Effector CD4-positive, alpha-beta T cell (primary cell): ENCODE results near the gene USP47.

Experiments
- DNase-seq: peaks from one replicate; pipeline ENCODE4 v3.0.0-alpha.2; 2020
- total RNA-seq: gene quantifications from one replicate; lab custom pipeline; 2026; lab: John Stamatoyannopoulos, UW

Gene USP47, protein sequence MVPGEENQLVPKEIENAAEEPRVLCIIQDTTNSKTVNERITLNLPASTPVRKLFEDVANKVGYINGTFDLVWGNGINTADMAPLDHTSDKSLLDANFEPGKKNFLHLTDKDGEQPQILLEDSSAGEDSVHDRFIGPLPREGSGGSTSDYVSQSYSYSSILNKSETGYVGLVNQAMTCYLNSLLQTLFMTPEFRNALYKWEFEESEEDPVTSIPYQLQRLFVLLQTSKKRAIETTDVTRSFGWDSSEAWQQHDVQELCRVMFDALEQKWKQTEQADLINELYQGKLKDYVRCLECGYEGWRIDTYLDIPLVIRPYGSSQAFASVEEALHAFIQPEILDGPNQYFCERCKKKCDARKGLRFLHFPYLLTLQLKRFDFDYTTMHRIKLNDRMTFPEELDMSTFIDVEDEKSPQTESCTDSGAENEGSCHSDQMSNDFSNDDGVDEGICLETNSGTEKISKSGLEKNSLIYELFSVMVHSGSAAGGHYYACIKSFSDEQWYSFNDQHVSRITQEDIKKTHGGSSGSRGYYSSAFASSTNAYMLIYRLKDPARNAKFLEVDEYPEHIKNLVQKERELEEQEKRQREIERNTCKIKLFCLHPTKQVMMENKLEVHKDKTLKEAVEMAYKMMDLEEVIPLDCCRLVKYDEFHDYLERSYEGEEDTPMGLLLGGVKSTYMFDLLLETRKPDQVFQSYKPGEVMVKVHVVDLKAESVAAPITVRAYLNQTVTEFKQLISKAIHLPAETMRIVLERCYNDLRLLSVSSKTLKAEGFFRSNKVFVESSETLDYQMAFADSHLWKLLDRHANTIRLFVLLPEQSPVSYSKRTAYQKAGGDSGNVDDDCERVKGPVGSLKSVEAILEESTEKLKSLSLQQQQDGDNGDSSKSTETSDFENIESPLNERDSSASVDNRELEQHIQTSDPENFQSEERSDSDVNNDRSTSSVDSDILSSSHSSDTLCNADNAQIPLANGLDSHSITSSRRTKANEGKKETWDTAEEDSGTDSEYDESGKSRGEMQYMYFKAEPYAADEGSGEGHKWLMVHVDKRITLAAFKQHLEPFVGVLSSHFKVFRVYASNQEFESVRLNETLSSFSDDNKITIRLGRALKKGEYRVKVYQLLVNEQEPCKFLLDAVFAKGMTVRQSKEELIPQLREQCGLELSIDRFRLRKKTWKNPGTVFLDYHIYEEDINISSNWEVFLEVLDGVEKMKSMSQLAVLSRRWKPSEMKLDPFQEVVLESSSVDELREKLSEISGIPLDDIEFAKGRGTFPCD (N-terminal part only)
- 239 reads per million, percentile 94 among the genes with 10 or more reads in this experiment for total RNA-seq

DNA sequence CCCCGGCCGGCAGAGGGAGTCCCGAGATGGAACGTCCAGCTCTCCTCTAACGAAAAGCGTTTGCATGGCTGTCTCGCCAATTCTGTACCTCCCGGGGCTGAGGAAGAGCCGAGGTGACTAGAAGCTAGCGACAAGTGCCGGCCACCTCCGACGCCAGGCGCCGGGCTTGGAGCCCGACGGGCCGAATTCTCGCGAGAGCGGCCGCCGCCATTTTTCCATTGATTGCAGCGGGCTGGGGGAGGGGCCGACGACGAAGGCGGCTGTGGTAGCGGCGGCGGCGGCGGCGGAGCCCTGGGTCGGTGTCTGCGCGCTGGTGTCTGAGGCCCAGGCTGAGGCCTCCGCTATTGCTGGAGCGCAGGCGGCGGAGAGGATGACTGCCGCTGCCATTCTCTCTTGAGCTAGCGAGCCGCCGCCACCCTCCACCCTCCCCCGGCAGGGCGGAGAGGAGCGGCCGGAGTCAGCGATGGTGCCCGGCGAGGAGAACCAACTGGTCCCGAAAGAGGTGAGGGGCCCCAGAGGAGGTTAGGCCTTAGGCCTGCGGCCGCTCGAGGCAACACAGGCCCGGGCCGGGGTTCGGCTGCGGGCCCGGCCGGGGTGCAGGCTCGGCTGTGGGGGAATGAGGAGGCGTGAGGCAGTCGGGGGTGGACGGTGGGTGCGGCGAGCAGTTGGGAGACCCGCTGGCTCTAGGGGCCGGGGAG is at the start of gene USP47:
Gene USP47, plus strand, starts transcription at position 250 of the 698 bp plus-strand sequence. Its CDS starts 214 bp downstream, at position 464.
- peak; percentile 96 for DNase-seq

DNA sequence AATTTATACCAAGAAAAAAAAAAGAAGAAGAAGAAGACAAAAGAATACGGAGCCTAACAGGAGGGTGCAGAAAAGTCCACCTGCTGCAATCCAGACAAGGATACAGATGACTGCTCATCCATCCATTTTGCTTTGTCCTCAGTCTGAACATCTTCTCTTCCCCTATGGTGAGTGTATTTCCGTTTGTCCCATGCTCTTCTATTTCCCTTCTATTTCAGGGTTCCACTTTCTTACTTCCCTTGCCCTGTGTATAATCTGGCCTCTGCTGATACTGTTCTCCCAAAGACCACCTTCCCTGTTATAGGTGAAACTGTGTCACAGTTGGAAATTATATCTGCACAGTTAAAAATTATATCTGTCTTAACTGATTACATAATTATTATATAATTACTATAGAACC is 48.7 kb upstream of the USP47 start:
- no peak for DNase-seq

DNA sequence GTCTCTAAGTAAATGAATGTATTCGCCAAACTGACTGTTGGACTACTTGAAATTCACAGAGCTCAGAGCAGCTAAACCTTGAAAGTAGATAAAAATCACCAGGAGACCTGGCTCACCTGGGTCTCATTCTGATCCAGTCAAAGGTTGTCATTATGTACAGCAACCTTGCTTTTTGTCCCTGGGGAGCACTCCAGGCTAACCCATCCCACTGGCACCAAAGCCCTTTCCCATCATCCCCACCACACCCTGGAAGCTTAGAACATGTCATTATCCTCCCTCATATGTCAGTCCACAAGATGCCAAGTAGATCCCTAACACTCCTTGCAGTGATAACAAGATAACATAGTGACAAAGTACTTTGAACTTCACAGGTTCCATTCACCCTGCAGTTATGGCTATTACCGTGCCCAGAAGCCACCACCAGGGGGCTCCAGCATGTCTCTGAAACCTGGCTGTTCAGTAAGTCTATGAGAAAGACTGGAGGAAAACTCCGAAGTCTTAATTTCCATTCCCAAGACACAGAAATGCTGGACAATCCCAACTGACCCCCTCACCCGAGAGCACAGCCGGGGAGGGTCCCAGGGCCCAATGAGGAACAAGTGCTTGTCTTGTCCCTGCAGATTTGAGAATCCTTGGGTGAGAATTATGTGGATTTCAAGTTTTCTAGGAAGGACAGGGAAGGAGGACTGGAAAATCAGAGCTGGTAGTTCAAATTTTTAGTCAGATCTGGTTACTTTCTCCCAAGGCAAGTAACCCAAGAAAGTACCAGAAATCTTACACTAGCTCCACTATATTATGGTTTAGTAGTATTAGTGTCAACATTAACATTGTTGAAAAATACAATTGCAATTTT is 43.0 kb upstream of the USP47 start:
- DNase-seq: peak; percentile 79

DNA sequence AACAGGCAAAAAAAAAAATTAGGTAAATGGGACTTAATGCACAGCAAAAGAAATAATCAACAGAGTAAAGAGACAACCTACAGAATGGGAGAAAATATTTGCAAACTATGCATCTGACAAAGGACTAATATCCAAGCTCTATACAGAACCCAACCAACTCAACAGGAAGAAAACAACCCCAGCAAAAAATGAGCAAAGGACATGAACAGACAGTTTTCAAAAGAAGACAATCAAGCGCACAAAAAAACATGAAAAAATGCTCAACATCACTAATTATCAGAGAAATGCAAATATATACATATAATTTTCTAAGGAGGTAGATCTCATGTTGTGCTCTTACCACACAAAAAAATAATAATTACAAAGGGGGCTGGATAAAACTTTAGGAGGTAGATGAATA is 36.5 kb upstream of the USP47 start:
- no peak for DNase-seq

DNA sequence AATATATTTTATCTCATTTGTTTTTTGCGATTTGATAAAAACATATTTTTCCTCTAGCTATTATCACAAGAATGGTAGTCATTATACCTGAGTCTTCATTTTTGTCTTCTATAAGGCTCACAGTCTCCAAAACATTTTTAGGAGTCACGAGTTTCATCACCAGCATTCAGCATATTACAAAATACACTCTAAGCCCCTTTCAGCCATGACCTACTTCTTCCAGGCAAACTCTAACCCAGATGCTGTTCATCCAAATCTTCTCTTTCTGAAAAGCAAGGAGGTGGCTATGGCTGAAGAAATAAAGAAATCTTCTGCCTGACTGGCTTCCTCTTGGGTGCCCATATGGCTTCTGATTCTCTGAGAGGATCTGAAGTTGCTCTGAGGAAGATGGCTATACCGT is 35.7 kb upstream of the USP47 start:
- DNase-seq: no peak

DNA sequence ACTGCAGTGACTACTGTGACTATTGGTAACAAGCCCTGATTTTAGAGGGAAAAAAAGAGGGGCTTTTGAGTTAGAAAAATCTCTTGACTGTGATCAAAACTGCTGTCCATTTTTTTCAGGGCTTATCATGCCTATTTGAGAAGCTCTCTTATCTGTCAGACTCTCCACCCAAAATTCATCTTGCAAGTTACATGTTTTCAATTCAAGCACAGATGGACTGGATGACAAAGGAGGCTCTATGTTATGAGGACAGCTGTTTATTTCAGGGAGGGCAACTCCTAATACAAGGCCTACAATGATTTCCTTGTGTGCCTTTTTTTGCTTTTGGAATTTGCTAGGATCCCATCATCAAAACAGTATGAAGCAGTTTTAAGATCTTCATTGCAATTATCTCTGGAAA is 35.2 kb upstream of the USP47 start:
- no peak for DNase-seq

DNA sequence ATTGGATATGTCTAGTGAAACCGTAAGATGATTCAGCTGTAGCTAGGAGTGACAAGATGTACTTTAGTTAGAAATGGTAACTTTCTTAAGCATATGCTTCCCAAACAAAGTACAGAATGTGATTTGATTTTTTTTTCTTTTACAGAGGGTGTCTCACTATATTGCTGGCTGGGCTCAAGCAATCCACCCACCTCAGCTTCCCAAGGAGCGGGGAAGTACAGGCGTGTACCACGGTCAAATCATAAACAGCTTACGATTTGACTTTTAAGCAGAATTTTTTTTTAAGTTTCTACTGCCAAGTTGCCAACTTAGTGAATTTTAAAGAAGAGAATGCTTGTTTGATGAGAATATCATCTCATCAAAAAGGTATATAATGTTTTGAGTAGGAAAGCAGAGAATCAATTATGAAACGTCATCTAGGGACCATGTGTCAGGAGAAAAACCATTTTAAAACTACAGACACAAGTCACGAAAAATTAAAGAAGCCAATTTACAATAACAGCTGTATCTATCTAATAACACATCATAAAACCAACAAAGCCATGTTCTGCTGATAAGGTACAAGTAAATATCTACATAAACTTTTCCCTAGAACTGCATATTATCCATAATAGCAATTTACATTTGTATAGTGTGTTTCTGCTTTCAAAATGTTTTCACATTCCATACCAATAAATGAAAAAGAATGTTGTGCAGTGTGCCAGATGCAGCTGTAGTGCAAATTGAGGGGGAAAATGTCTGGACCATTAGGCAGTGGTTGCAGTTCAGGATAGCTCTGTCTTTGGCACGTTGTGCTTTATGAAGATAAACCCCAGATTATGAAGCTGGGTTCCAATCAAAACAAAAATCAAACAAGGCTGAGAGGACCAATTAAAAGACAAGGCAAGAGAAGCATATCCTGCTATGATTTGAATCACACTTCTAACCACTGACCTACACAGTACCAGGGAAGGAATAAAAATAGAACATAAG is 33.7 kb upstream of the USP47 start:
- DNase-seq: no peak

DNA sequence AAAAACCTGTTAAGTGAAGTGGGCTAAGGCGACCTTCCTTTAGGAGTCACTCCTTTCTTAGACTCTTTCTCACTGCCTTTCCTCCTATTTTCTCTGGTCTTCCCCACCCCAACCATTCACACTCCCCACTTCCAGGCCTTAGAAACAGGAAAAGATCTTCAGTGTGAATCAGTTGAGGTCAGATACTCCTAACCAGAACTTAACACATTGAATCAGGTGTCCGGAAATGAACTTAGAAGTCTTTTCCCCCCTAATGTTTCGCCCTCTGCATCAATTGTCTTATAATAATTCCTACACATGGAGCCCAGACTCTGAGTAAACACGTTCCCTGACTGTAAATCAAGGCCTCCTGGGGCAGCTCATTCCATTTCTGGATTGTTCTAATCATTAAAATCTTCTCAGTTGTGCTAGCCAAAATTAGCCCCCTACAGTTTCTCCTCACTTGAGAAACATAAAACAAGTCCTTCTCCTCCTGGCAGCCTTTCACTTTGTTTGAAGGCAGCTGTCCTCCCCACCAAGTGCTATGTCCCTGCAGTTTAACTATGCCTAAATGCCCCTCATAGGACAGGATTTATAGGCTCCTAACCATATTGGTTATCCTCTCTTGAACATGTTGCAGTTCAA is 32.7 kb upstream of the USP47 start:
- DNase-seq: no peak

DNA sequence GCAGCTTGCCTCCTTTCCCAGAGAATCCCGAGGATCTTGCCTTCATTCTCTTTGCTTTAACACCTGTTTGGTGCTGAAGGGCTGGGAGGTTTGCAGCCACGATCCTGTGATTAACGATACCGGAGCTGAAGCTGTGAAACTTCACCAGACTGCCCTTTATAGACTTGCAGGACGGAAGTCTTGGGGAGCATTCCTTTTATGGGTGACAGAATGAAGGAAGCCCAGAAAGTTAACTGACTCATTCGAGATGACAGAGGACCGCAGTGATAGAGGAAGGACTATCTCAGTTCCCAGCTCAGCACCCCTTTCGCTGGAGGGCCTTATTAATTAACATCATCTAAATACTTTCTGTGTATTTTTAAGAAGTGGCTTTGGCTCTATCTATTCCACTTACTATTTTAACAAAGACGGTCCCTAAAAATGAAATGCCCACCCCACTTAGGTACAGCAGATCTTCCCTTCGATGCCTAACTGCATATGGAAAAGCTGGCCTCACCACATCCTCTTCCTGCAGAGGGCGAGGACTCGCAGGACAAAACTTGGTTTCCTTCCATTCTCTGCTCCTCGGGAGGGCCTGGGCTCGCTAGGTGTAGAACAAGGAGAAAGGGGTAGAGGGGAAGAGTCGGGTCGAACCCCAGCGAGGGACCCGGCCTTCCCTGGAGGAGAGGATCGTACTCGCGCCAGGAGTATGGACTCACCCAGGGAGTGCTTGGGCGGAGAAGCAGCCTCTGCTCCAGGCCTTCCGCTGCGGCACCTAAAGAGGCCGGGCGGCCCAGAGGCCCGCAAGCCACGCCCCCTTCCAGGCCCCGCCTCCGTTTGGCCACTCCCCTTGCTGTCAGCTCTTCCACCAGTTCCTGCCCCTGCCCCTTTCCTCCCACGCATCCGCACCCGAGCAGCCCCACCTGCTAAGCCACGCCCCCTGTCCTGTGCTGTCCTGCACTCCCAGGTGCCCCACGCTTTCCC is 30.7 kb upstream of the USP47 start:
- DNase-seq: no peak

DNA sequence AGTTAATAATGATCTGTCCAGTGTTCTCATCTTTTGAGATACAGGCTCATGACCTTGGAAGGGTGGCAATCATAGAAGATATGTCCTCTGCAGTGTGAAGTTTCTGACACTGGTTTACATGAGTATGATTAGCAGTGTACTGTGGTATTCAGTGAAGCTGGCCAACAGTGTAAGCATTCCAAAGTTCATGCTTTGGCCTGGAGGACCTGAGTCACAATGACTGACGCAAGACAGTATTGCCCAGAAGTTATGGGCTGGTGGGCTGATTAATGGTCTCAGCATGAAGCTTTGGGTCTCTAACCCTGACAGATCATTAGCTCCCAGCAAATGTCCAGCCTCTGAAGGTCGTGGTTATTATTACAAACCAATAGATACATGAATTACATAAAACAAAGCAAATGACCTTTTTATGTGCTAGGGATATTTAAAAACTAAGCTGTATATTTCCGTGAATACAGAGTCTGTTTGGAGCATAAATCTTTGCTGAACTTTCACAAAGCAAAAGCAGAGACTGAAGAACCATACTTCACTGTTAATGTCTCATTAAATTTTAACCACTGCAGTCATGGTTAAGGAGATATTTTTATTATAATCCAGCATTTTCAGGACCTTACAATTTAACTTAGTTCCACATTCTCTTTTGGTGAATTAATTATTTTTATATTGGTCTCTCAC is 28.3 kb upstream of the USP47 start:
- DNase-seq: no peak

DNA sequence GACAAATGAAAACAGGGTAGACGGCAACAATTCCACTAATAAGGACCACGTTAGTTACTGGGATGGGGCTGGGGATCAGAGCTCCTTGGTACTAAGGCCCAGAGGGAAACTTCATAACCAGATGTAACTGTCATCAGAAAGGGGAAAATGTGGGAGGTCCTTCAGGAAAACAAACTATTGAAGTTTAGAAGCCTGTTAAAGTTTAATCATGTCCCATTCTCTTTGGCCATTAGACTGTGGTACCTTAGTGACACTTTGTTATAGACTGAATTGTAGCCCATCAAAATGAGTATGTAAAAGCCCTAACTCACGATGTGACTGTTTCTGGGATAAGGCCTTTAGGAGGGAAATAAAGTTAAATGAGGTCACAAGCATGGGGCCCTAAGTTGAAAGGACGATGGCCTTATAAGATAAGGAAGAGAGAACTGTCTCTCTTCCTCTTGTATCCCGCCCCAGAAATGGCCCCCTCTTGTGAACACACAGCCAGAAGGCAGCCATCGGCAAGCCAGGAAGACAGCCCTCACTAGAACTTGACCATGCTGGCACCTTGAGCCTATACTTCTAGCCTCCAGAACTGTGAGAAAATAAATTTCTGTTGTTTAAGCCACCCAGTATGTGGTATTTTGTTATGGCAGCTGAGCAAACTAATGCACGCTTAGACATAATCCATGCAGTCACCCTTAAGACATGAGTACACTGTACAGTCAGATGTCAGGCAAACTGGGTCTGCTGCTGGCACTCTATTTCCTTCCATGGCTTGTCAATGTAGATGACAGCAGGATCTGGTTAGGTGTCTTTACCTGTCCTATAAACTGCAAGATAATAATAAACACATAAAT is 26.9 kb upstream of the USP47 start:
- DNase-seq: no peak

DNA sequence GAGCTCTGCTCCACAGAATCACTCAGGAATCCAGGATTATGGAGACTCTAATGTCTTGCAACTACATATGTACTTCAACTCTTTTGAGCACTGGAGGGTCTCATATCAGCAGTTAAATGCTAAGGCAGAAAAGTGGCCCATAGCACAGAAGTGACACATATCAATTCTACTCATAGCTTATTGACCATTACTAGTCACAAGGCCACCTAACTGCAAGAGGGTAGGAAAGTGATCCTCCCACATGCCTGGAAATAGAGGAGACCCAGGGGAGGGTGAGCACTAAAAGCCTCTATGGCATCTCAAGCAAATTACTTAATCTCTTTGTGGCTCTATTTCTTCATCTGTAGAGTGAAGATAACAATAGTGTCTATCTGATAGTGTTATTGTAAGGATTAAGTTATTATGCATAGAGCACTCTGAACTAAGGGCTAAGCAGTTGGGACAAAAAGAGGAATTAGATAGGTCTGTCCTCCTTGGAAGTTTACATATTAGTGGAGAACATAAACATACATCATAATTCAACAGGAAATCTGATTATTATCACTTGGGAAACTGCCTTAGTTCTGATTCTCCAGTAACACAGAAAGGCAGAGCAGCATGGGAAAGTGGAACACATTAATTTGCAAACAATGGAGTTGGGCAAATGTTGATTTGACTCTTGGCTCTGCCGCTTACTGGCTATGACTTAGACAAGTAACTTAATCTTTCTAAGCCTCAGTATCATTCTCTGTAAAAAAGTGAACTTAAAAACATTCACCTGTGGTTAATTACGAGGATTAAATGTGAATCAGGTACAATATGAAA is 25.1 kb upstream of the USP47 start:
- DNase-seq: no peak

DNA sequence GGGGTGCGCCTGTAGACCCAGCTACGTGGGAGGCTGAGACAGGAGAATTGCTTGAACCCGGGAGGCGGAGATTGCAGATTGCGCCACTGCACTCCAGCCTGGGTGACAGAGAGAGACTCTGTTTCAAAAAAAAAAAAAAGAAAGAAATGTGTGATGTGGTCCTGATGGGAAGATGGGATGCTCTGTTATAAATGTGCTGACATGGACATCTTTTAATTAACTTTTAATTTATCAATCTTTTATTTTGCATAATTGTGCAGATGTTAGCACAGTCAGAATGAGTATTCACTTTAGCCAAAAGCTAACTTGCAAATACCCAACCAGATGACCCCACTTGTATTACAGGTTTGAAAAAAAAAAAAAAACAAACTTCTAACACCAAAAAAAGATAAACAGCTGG is 23.8 kb upstream of the USP47 start:
- no peak for DNase-seq

DNA sequence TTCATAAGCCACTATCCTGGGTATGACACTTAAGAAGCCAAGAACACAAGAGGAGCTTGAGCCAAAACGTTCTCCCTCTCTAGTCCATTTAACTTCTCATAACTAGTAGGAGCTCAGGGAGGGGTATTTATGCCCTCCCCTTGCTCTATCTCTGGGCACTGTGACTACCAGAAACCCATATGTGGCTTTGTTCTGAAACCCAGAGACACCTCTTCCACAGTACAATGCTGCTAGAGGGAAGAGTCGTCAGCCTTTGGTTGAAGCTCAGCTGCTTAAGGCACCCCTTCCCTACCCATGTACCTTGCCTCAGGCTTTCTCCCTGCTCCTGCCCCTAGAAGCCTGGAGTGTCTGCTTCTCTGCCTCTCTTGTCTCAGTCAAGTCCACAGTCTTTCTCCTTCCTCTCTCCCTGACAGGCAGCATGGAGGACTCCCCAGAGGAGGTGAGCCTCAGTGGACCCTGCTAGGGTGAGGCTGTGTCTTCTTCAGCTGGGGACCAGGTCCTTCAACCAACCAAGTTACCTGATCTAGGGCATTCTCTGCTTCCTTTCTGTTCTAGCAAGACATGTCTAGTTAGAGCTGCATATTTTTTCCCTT is 23.1 kb upstream of the USP47 start:
- DNase-seq: no peak

DNA sequence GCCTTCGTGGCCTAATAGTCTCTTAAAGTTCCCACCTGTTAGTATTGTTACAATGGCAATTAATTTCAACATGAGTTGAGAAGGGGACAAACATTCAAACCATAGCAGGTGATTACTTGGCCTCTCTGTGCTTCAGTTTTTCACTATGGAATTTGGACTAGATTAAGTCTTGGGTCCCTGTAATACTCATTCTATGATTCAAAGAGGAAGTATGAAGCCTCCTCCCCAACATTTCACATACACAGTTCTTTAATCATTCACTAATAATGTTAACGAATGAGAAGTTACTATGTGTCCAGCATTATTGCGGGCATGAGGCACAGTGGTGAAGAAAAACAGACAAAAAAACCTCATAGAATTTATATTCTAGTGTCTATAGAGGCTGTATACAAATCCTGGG is 19.9 kb upstream of the USP47 start:
- DNase-seq: no peak

DNA sequence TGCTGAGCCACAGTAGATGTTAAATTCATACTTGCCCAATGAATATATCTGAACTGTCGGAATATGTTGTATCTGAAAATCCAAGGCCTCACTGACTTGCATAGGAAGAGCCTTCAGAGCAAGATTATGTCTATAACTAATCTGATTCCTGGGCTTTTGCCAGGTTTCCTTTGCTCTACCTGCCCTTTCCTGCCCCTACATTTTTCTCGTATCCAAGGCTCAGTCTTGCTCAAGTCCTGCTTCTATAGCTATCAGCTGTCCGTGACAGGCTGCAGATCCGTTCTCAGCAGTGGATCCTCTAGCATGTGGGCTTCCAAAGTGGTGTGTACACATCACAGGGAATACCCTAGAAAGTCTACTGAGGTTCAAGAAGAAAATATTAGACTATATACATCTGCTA is 18.8 kb upstream of the USP47 start:
- DNase-seq: no peak
